Endothelial cell of umbilical vein (primary cell): ENCODE data around the gene SELPLG. TPM values are rescaled to one million over a fixed set of nuclear protein-coding genes. Genes with fewer than 3 reads are reported as not detected.

Source experiments
- BruUV-seq: library from RNA; stranded (reverse); fragments of 400-500 nt; replicated peaks from 2 replicates; lab custom pipeline; 2021; lab: Mats Ljungman, UMichigan
- CTCF ChIA-PET: fragments of 300-600, 350-600 bp; sonication (Branson Sonifier 250); formaldehyde crosslinking; loops from one replicate; lab custom pipeline; 2021; ENCODE audit warnings: antibody characterized with exemption, inconsistent platforms; lab: Charles Lee
- POLR2A ChIA-PET: fragments of 300-600, 350-600 bp; sonication (Branson Sonifier 250); formaldehyde crosslinking; loops from one replicate; lab custom pipeline; 2021; ENCODE audit warnings: antibody characterized with exemption, inconsistent platforms; lab: Charles Lee
- DNase-seq: peaks from one replicate; pipeline ENCODE4 v3.0.0-alpha.2; 2011; ENCODE audit warnings: low read depth, low spot score
- FAIRE-seq: peaks from 2 replicates; lab custom pipeline; 2011; peaks lifted over from hg19 to GRCh38; lab: Jason Lieb, UNC
- H2AFZ ChIP-seq: 2 replicates; pipeline ENCODE4 v1.6.0; 2012; ENCODE audit warnings: low read depth, low read length, control low read depth, inconsistent platforms
- H3K27ac ChIP-seq: 2 replicates; pipeline ENCODE4 v1.5.1; 2011; ENCODE audit warnings: low read depth, mild to moderate bottlenecking, control low read depth, low read length, moderate library complexity; ENCODE audit not compliant: insufficient read depth
- H3K27me3 ChIP-seq, 2 experiments: 2 replicates each; pipeline versions ENCODE4 v1.6.0 to v1.6.1; 2011; ENCODE audit warnings: low read length in 2 of 2, mixed read lengths in 1 of 2; ENCODE audit not compliant: control insufficient read depth in 2 of 2, insufficient read depth in 2 of 2
- H3K36me3 ChIP-seq, 2 experiments: 2 replicates in 1 of 2; 3 replicates in 1 of 2; pipeline ENCODE4 v1.5.1; 2011; ENCODE audit warnings: low read length in 2 of 2, mild to moderate bottlenecking in 1 of 2, moderate library complexity in 1 of 2; ENCODE audit not compliant: control insufficient read depth in 2 of 2, insufficient read depth in 2 of 2; ENCODE audit errors: extremely low read depth in 1 of 2
- H3K4me1 ChIP-seq: 3 replicates; pipeline ENCODE4 v1.5.1; 2011; ENCODE audit warnings: mild to moderate bottlenecking, low read length; ENCODE audit not compliant: control insufficient read depth, insufficient read depth; ENCODE audit errors: extremely low read depth
- H3K4me2 ChIP-seq: 2 replicates; pipeline ENCODE4 v1.6.1; 2011; ENCODE audit warnings: low read length, control low read depth, mixed read lengths; ENCODE audit not compliant: insufficient read depth
- H3K4me3 ChIP-seq, 3 experiments: fragments of 200-600 bp in 1 of 3; sonication (generic), shearing (Covaris generic) in 1 of 3; replicated peaks in 1 of 3; 2 replicates each; pipeline ENCODE4 v1.5.1; 2011 to 2016; ENCODE audit warnings: control low read depth in 3 of 3, low read length in 3 of 3, mild to moderate bottlenecking in 2 of 3, inconsistent platforms in 1 of 3, low read depth in 1 of 3, moderate library complexity in 1 of 3; ENCODE audit not compliant: insufficient read depth in 1 of 3
- H3K79me2 ChIP-seq: 2 replicates; pipeline ENCODE4 v1.6.0; 2012; ENCODE audit warnings: low read length, inconsistent platforms; ENCODE audit not compliant: control insufficient read depth, insufficient read depth
- H3K9ac ChIP-seq: replicated peaks from 2 replicates; pipeline ENCODE3; 2011; ENCODE audit warnings: low read length, control low read depth; ENCODE audit not compliant: insufficient read depth; ENCODE audit errors: extremely low read depth
- H3K9me1 ChIP-seq: replicated peaks from 3 replicates; pipeline ENCODE4 v1.6.0; 2011; ENCODE audit warnings: mild to moderate bottlenecking, low read length; ENCODE audit not compliant: control insufficient read depth, insufficient read depth; ENCODE audit errors: extremely low read depth
- H3K9me3 ChIP-seq: replicated peaks from 2 replicates; pipeline ENCODE4 v1.5.1; 2012; ENCODE audit warnings: low read length, inconsistent platforms; ENCODE audit not compliant: control insufficient read depth, insufficient read depth
- H4K20me1 ChIP-seq: replicated peaks from 2 replicates; pipeline ENCODE3; 2011; ENCODE audit warnings: mild to moderate bottlenecking, low read length; ENCODE audit not compliant: control insufficient read depth, insufficient read depth; ENCODE audit errors: extremely low read depth
- CTCF ChIP-seq, 2 donors: IDR thresholded peaks; 1 replicate in 1 of 2; 2 replicates in 1 of 2; pipeline ENCODE4 v1.5.1; 2011; ENCODE audit warnings: low read length in 2 of 2, mild to moderate bottlenecking in 2 of 2, moderate library complexity in 2 of 2, control low read depth in 1 of 2, inconsistent platforms in 1 of 2, low read depth in 1 of 2; ENCODE audit not compliant: insufficient read depth in 1 of 2; ENCODE audit errors: extremely low read depth in 1 of 2
- EZH2 ChIP-seq: IDR thresholded peaks from 2 replicates; pipeline ENCODE4 v1.6.1; 2012; ENCODE audit warnings: borderline replicate concordance, low read depth, mild to moderate bottlenecking, moderate library complexity, low read length, inconsistent platforms; ENCODE audit not compliant: severe bottlenecking
- FOS ChIP-seq: IDR thresholded peaks from 2 replicates; pipeline ENCODE4 v1.6.1; 2011; ENCODE audit warnings: mild to moderate bottlenecking, low read length, moderate library complexity, borderline replicate concordance; ENCODE audit not compliant: insufficient read depth
- GATA2 ChIP-seq: IDR thresholded peaks from 2 replicates; pipeline ENCODE4 v1.7.0; 2011; ENCODE audit warnings: low read depth, mild to moderate bottlenecking, moderate library complexity, mixed read lengths, low read length; ENCODE audit not compliant: insufficient read length, insufficient read depth
- JUN ChIP-seq: IDR thresholded peaks from 2 replicates; pipeline ENCODE4 v1.6.1; 2011; ENCODE audit warnings: borderline replicate concordance, low read depth; ENCODE audit not compliant: insufficient read length, insufficient read depth
- MAX ChIP-seq: IDR thresholded peaks from 2 replicates; pipeline ENCODE4 v1.6.1; 2011; ENCODE audit not compliant: insufficient read depth, insufficient read length
- MYC ChIP-seq: IDR thresholded peaks from one replicate; pipeline ENCODE4 v1.6.1; 2011; ENCODE audit warnings: mild to moderate bottlenecking, low read depth, low read length
- POLR2A ChIP-seq: IDR thresholded peaks from 2 replicates; pipeline ENCODE4 v1.6.1; 2012; ENCODE audit warnings: low read depth, mild to moderate bottlenecking, control low read depth, low read length
- POLR2AphosphoS5 ChIP-seq: IDR thresholded peaks from 2 replicates; pipeline ENCODE4 v1.6.1; 2012; ENCODE audit warnings: low read depth, mild to moderate bottlenecking, control low read depth, low read length, moderate library complexity; ENCODE audit not compliant: insufficient read depth
- dilution Hi-C: fragments of 300-500 bp; cut with MboI; formaldehyde crosslinking; loops from one replicate; pipeline ENCODE4 v1.15.0; 2019; ENCODE audit warnings: low sequenced_read_pairs; ENCODE audit not compliant: extremely low pct_ligation_motif_present
- intact Hi-C: fragments of 100-400 bp; cut with micrococcal nuclease; formaldehyde crosslinking; loops from one replicate; pipeline ENCODE4 v1.10.0; 2022
- polyA plus RNA-seq, 4 experiments: library from polyadenylated mRNA; depleted of rRNA in 3 of 4; stranded (reverse) in 3 of 4; unstranded in 1 of 4; fragments of >200 nt; gene quantifications; 2 replicates each; pipeline versions ENCODE4 v1.2.1 to v1.2.3, GENCODE V29; 2011 to 2012; ENCODE audit warnings: missing spikeins in 1 of 4
- total RNA-seq: library from RNA; stranded (reverse); gene quantifications from 2 replicates; pipeline ENCODE4 v1.2.3, GENCODE V29; 2021

Gene SELPLG
- total and polyA plus RNA-seq, 2 donors (not counting 3 experiments of a cell fraction or from before 2014, with no cell fraction given): 1.0 to 1.2 TPM

- DNase-seq (no peak), FAIRE-seq (peak; percentile 46)
- no peaks in the 10 kb centered on the region for H3K79me2 ChIP-seq
- no peaks in the 10 kb centered on the region for H3K9me1 ChIP-seq
- H3K9ac ChIP-seq: no peak overlapping the region
- no peaks in the 10 kb centered on the region for H3K27me3 ChIP-seq
- dilution Hi-C loops (no loop called here), intact Hi-C loops (no loop called here)
- H3K36me3 ChIP-seq: no peaks in the 10 kb centered on the region
- CTCF ChIA-PET: interaction anchor here (2.3 to 2.9 kb wide), 2 partner anchors 40 to 226 kb away, joined by 9 to 12 read pairs; no protein-coding TSS in a partner anchor
- TF ChIP-seq FOS: no peak
- TF ChIP-seq MYC: no peak
- no peak for TF ChIP-seq POLR2AphosphoS5
- TF ChIP-seq MAX: no peak
- TF ChIP-seq POLR2A: no peak
- TF ChIP-seq EZH2: no peak
- no peak for TF ChIP-seq GATA2
- POLR2A ChIA-PET: no interaction called here
- H3K4me2 ChIP-seq: no peak overlapping the region
- H4K20me1 ChIP-seq: no peaks in the 10 kb centered on the region
- no peak overlapping the region for H2AFZ ChIP-seq
- H3K9me3 ChIP-seq: no peaks in the 10 kb centered on the region
- no peaks in the 10 kb centered on the region for H3K4me1 ChIP-seq
- no TSS peak for BruUV-seq
- no peak overlapping the region for H3K4me3 ChIP-seq
- H3K27ac ChIP-seq: no peak overlapping the region
These were observed 56.2 kb downstream of the SELPLG start for GRCh38 chr12:108577458-108577857.

- intact Hi-C loops (no loop called here), dilution Hi-C loops (no loop called here)
- Histone ChIP-seq H3K27me3 (no peaks in the 10 kb centered on the region), H3K9ac (no peak overlapping the region), H3K4me1 (no peaks in the 10 kb centered on the region), H3K9me3 (no peaks in the 10 kb centered on the region), H3K79me2 (no peaks in the 10 kb centered on the region), H3K4me2 (no peak overlapping the region), H3K27ac (no peak overlapping the region), H2AFZ (no peak overlapping the region), H3K36me3 (no peaks in the 10 kb centered on the region), H3K4me3 (no peak overlapping the region), H4K20me1 (no peaks in the 10 kb centered on the region), H3K9me1 (no peaks in the 10 kb centered on the region)
- TF ChIP-seq CTCF (IDR thresholded peaks at IDR 0.05; ENCODE audit: extremely low read depth in 1 of 2, insufficient read depth in 1 of 2, low read depth in 1 of 2, low read length in 2 of 2) (no peak), EZH2 (no peak), POLR2A (no peak), GATA2 (no peak), MAX (no peak), FOS (no peak), POLR2AphosphoS5 (no peak), JUN (no peak), MYC (no peak)
- no TSS peak for BruUV-seq
- no peak for DNase-seq
- no peak for FAIRE-seq
- POLR2A ChIA-PET: no interaction called here
- CTCF ChIA-PET: interaction anchor here (0.8 to 2.9 kb wide), 4 partner anchors 8 to 516 kb away, joined by 3 to 12 read pairs (median 6); partner anchors contain the start of gene ALKBH2
These were observed 56.9 kb downstream of the SELPLG start for GRCh38 chr12:108576660-108577234.
